Neuronal stem cell (in vitro differentiated cells): ENCODE results near the gene ZCCHC24.

ENCODE experiments used
- DNase-seq: peaks from one replicate; pipeline ENCODE4 v3.0.0-alpha.2; 2013; ENCODE audit warnings: low spot score
- H2AFZ ChIP-seq: one replicate; pipeline ENCODE4 v1.6.1; 2013; ENCODE audit warnings: mild to moderate bottlenecking, low read length, inconsistent platforms
- H2AK5ac ChIP-seq: 2 replicates; pipeline ENCODE4 v1.6.1; 2013; ENCODE audit warnings: low read depth, mild to moderate bottlenecking, inconsistent platforms, low read length, moderate library complexity, mixed read lengths
- H2BK120ac ChIP-seq: 2 replicates; pipeline ENCODE4 v1.6.1; 2013; ENCODE audit warnings: low read depth, mild to moderate bottlenecking, inconsistent platforms, low read length, moderate library complexity, mixed read lengths
- H2BK12ac ChIP-seq: one replicate; pipeline ENCODE4 v1.6.1; 2013; ENCODE audit warnings: low read length, inconsistent platforms
- H2BK15ac ChIP-seq: 2 replicates; pipeline ENCODE4 v1.6.1; 2013; ENCODE audit warnings: mild to moderate bottlenecking, low read length, inconsistent platforms, mixed read lengths
- H2BK5ac ChIP-seq: one replicate; pipeline ENCODE4 v1.6.1; 2013; ENCODE audit warnings: inconsistent platforms, mild to moderate bottlenecking, low read length, moderate library complexity
- H3K14ac ChIP-seq: one replicate; pipeline ENCODE4 v1.6.1; 2013; ENCODE audit warnings: low read length, inconsistent platforms
- H3K18ac ChIP-seq: 2 replicates; pipeline ENCODE4 v1.6.1; 2013; ENCODE audit warnings: low read length, inconsistent platforms
- H3K23ac ChIP-seq: 2 replicates; pipeline ENCODE4 v1.6.1; 2013; ENCODE audit warnings: low read depth, mild to moderate bottlenecking, mixed read lengths, low read length, inconsistent platforms; ENCODE audit not compliant: poor library complexity
- H3K27ac ChIP-seq: replicated peaks from 3 replicates; pipeline ENCODE4 v1.5.1; 2013; ENCODE audit warnings: low read length, inconsistent platforms
- H3K27me3 ChIP-seq, 3 experiments: 2 replicates each; pipeline ENCODE4 v1.6.1; 2013; ENCODE audit warnings: low read length in 3 of 3, mild to moderate bottlenecking in 2 of 3, inconsistent platforms in 1 of 3, low read depth in 1 of 3, mixed read lengths in 1 of 3, moderate library complexity in 1 of 3; ENCODE audit not compliant: control insufficient read depth in 3 of 3, insufficient read depth in 3 of 3
- H3K36me3 ChIP-seq, 2 donors: replicated peaks in 1 of 2; 2 replicates each; pipeline ENCODE4 v1.6.1; 2013; ENCODE audit warnings: low read length in 2 of 2; ENCODE audit not compliant: control insufficient read depth in 2 of 2, insufficient read depth in 2 of 2
- H3K4ac ChIP-seq: 2 replicates; pipeline ENCODE4 v1.6.1; 2013; ENCODE audit warnings: inconsistent platforms, mild to moderate bottlenecking, low read length, moderate library complexity
- H3K4me1 ChIP-seq, 2 donors: 1 replicate in 1 of 2; 2 replicates in 1 of 2; pipeline ENCODE4 v1.6.1; 2013; ENCODE audit warnings: low read length in 2 of 2, low read depth in 1 of 2; ENCODE audit not compliant: control insufficient read depth in 2 of 2, insufficient read depth in 1 of 2
- H3K4me2 ChIP-seq: one replicate; pipeline ENCODE4 v1.6.1; 2013; ENCODE audit warnings: mild to moderate bottlenecking, low read length, inconsistent platforms; ENCODE audit not compliant: insufficient read depth, poor library complexity, severe bottlenecking
- H3K4me3 ChIP-seq, 2 donors: 2 replicates each; pipeline ENCODE4 v1.5.1; 2013; ENCODE audit warnings: low read length in 2 of 2, mild to moderate bottlenecking in 2 of 2, inconsistent platforms in 1 of 2, moderate library complexity in 1 of 2
- H3K79me1 ChIP-seq: one replicate; pipeline ENCODE4 v1.6.1; 2013; ENCODE audit warnings: low read depth, mild to moderate bottlenecking, inconsistent platforms, low read length, moderate library complexity
- H3K9ac ChIP-seq: one replicate; pipeline ENCODE4 v1.6.1; 2013; ENCODE audit warnings: mild to moderate bottlenecking, low read depth, low read length, inconsistent platforms; ENCODE audit not compliant: poor library complexity
- H3K9me3 ChIP-seq, 2 donors: replicated peaks in 1 of 2; 2 replicates each; pipeline versions ENCODE3 to v1.6.1; 2013; ENCODE audit warnings: low read length in 2 of 2, mild to moderate bottlenecking in 2 of 2, inconsistent platforms in 1 of 2, low read depth in 1 of 2, mixed read lengths in 1 of 2, moderate library complexity in 1 of 2; ENCODE audit not compliant: control insufficient read depth in 2 of 2, insufficient read depth in 1 of 2
- H4K8ac ChIP-seq: one replicate; pipeline ENCODE4 v1.6.1; 2013; ENCODE audit warnings: low read depth, mild to moderate bottlenecking, inconsistent platforms, low read length, moderate library complexity
- H4K91ac ChIP-seq: one replicate; pipeline ENCODE4 v1.6.1; 2013; ENCODE audit warnings: low read length, low read depth, mild to moderate bottlenecking, inconsistent platforms; ENCODE audit not compliant: poor library complexity
- WGBS, 2 donors: extraction: QIAGEN DNeasy Blood & Tissue Kit; methylation state at CpG; one replicate each; pipeline ENCODE4 v1.1.7; 2013; ENCODE audit warnings: missing lambda C conversion rate in 2 of 2, mixed read lengths in 1 of 2; ENCODE audit not compliant: insufficient read length in 2 of 2, insufficient replicate concordance in 1 of 2; ENCODE audit errors: extremely low coverage in 2 of 2; 5-methylcytosine and 5-hydroxymethylcytosine counted together

The ZCCHC24 gene

GRCh38 chr10:79476645-79477044, 31.2 kb upstream of the ZCCHC24 start:
- Histone ChIP-seq H3K14ac (no peak overlapping the region), H2AFZ (no peak overlapping the region), H2BK15ac (no peak overlapping the region), H3K4me1 (peaks cover 0 to 3% of the 10 kb centered on the region in 2 donors), H2AK5ac (no peak overlapping the region), H3K27me3 (peaks cover 0 to 12% (median 0%) of the 10 kb centered on the region in 3 experiments), H3K9ac (no peak overlapping the region), H3K36me3 (no peaks in the 10 kb centered on the region), H2BK120ac (no peak overlapping the region), H3K9me3 (no peaks in the 10 kb centered on the region), H2BK5ac (no peak overlapping the region), H3K18ac (no peak overlapping the region), H3K27ac (no peak overlapping the region), H3K4me3 (no peak overlapping the region), H3K4ac (no peak overlapping the region), H3K79me1 (no peaks in the 10 kb centered on the region), H4K91ac (no peak overlapping the region), H2BK12ac (no peak overlapping the region), H3K23ac (no peak overlapping the region), H4K8ac (no peak overlapping the region), H3K4me2 (no peak overlapping the region)
- no peak for DNase-seq

- Histone ChIP-seq H3K9me3 (no peaks in the 10 kb centered on the region), H3K14ac (no peak overlapping the region), H3K9ac (no peak overlapping the region), H3K36me3 (no peaks in the 10 kb centered on the region), H4K91ac (no peak overlapping the region), H3K4me3 (no peak overlapping the region), H2AFZ (no peak overlapping the region), H3K4me2 (no peak overlapping the region), H3K18ac (no peak overlapping the region), H2BK5ac (no peak overlapping the region), H3K27me3 (peaks cover 0 to 12% (median 0%) of the 10 kb centered on the region in 3 experiments), H3K4ac (no peak overlapping the region), H3K27ac (no peak overlapping the region), H4K8ac (no peak overlapping the region), H2AK5ac (no peak overlapping the region), H3K23ac (no peak overlapping the region), H2BK120ac (no peak overlapping the region), H2BK15ac (no peak overlapping the region), H3K4me1 (peaks cover 0 to 3% of the 10 kb centered on the region in 2 donors), H2BK12ac (no peak overlapping the region), H3K79me1 (no peaks in the 10 kb centered on the region)
- no CpG with 5 or more reads among the region's 3 CpGs for WGBS, 2 donors
- no peak for DNase-seq
Measured at GRCh38 chr10:79475877-79476276, 30.5 kb upstream of the ZCCHC24 start.

- Histone ChIP-seq H4K91ac (no peak overlapping the region), H3K9me3 (no peaks in the 10 kb centered on the region), H2AFZ (no peak overlapping the region), H2BK120ac (no peak overlapping the region), H3K79me1 (no peaks in the 10 kb centered on the region), H3K4me2 (no peak overlapping the region), H3K23ac (no peak overlapping the region), H3K27ac (no peak overlapping the region), H4K8ac (no peak overlapping the region), H3K9ac (no peak overlapping the region), H3K36me3 (no peaks in the 10 kb centered on the region), H2BK5ac (no peak overlapping the region), H2BK15ac (no peak overlapping the region), H2AK5ac (no peak overlapping the region), H3K4me3 (no peak overlapping the region), H3K14ac (no peak overlapping the region), H3K4ac (no peak overlapping the region), H3K27me3 (peaks cover 0 to 12% (median 0%) of the 10 kb centered on the region in 3 experiments), H3K4me1 (peaks cover 0 to 3% of the 10 kb centered on the region in 2 donors), H2BK12ac (no peak overlapping the region), H3K18ac (no peak overlapping the region)
- DNase-seq, result no peak
- no CpG with 5 or more reads among the region's 7 CpGs for WGBS, 2 donors
Measured at GRCh38 chr10:79475119-79475653, 29.8 kb upstream of the ZCCHC24 start.

GRCh38 chr10:79473496-79474095, 28.2 kb upstream of the ZCCHC24 start:
- Histone ChIP-seq H4K8ac (no peak overlapping the region), H2BK5ac (no peak overlapping the region), H3K36me3 (no peaks in the 10 kb centered on the region), H2BK12ac (no peak overlapping the region), H3K9me3 (no peaks in the 10 kb centered on the region), H2BK15ac (no peak overlapping the region), H3K27ac (no peak overlapping the region), H3K4ac (no peak overlapping the region), H2AFZ (no peak overlapping the region), H4K91ac (no peak overlapping the region), H2BK120ac (no peak overlapping the region), H3K14ac (no peak overlapping the region), H3K18ac (no peak overlapping the region), H3K4me2 (no peak overlapping the region), H3K27me3 (peaks cover 0 to 12% (median 0%) of the 10 kb centered on the region in 3 experiments), H3K23ac (no peak overlapping the region), H2AK5ac (no peak overlapping the region), H3K9ac (no peak overlapping the region), H3K4me1 (peaks cover 0 to 3% of the 10 kb centered on the region in 2 donors), H3K4me3 (no peak overlapping the region), H3K79me1 (no peaks in the 10 kb centered on the region)
- DNase-seq, result no peak
- WGBS, 2 donors, result no CpG with 5 or more reads among the region's 5 CpGs
